ENCODE data around the gene CLIC4.

- no peak for TF ChIP-seq CTCF (IDR thresholded peaks at IDR 0.05; ENCODE audit: low read depth, low read length)
- TF ChIP-seq MYC (IDR thresholded peaks at IDR 0.05; ENCODE audit: low read depth, low read length): no peak
- no peak for TF ChIP-seq POLR2A (IDR thresholded peaks at IDR 0.05; ENCODE audit: extremely low read depth, insufficient read length)
Measured at GRCh38 chr1:24702511-24703293, 42.5 kb upstream of the CLIC4 start.

All from NB4 (cell line).